ENCODE results near the gene DYRK1A.
"Not testable (repeated sequence)": the region's sequence is repeated elsewhere in the genome, so short reads cannot be mapped to it uniquely, and the experiment has no call there.

The DYRK1A gene

DNA sequence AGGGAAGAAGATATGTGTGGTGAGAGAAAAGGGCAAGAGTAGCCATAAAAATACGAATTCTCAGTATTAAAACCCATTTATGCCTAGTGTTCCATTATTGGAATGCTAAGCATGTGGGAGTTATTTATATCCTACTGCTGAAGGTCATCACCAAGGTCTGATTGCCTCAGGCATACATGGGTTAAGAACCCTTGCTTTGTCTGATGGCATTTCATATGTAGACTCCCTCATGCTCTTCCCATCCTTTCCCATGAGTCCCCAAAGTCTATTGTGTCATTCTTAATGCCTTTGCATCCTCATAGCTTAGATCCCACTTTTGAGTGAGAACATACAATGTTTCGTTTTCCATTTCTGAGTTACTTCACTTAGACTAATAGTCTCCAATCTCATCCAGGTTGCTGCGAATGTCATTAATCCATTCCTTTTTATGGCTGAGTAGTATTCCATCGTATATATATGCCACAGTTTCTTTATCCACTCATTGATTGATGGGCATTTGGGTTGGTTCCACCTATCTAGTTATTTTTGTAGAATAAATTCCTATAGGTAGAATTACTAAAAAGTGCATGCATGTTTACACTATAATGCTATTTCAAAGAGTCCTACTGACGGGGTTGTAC lies 172.5 kb downstream of the DYRK1A start:
- in situ Hi-C loops (cut with MboI; ENCODE audit: low sequenced_read_pairs, unreplicated experiment): no loop called here
- DNase-seq (ENCODE audit: low spot score): no peak
- TF ChIP-seq, protein P1, sequence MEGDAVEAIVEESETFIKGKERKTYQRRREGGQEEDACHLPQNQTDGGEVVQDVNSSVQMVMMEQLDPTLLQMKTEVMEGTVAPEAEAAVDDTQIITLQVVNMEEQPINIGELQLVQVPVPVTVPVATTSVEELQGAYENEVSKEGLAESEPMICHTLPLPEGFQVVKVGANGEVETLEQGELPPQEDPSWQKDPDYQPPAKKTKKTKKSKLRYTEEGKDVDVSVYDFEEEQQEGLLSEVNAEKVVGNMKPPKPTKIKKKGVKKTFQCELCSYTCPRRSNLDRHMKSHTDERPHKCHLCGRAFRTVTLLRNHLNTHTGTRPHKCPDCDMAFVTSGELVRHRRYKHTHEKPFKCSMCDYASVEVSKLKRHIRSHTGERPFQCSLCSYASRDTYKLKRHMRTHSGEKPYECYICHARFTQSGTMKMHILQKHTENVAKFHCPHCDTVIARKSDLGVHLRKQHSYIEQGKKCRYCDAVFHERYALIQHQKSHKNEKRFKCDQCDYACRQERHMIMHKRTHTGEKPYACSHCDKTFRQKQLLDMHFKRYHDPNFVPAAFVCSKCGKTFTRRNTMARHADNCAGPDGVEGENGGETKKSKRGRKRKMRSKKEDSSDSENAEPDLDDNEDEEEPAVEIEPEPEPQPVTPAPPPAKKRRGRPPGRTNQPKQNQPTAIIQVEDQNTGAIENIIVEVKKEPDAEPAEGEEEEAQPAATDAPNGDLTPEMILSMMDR (IDR thresholded peaks at IDR 0.05; ENCODE audit: borderline replicate concordance, control extremely low read depth, extremely low read depth, insufficient read depth, missing control alignments): no peak

DNA sequence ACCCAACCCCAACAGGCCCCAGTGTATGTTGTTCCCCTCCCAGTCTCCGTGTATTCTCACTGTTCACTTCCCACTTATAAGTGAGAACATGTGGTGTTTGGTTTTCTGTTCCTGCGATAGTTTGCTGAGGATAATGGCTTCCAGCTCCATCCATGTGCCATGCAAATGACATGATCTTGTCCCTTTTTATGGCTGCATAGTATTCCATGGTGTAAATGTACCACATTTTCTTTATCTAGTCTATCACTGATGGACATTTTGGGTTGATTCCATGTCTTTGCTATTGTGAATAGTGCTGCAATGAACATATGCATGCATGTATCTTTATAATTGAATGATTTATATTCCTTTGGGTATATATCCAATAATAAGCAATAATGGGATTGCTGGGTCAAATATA lies 174.6 kb downstream of the DYRK1A start:
- DNase-seq (ENCODE audit: low spot score); in situ Hi-C loops (cut with MboI; ENCODE audit: low sequenced_read_pairs, unreplicated experiment): not testable (repeated sequence)

DNA sequence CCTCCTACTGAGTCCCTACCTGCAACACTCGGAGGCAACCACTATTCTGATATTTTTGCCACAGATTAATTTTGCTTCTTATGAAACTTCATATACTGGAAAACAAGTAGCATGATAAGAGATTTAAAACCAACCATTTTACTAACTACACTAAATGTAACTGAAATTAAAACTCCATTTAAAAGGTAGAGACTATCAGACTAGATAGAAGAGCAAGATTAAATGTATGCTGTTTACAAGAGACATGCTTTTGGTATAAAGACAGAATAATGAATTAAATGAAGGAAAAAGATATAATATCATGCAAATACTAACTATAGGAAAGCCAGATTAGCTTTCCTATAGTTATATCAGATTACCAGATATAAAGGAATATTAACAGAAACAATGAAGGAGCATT lies 175.9 kb downstream of the DYRK1A start:
- no peak for DNase-seq (ENCODE audit: low spot score)
- TF ChIP-seq, protein P1 (IDR thresholded peaks at IDR 0.05; ENCODE audit: borderline replicate concordance, control extremely low read depth, extremely low read depth, insufficient read depth, missing control alignments): no peak
- in situ Hi-C loops (cut with MboI; ENCODE audit: low sequenced_read_pairs, unreplicated experiment): no loop called here

DNA sequence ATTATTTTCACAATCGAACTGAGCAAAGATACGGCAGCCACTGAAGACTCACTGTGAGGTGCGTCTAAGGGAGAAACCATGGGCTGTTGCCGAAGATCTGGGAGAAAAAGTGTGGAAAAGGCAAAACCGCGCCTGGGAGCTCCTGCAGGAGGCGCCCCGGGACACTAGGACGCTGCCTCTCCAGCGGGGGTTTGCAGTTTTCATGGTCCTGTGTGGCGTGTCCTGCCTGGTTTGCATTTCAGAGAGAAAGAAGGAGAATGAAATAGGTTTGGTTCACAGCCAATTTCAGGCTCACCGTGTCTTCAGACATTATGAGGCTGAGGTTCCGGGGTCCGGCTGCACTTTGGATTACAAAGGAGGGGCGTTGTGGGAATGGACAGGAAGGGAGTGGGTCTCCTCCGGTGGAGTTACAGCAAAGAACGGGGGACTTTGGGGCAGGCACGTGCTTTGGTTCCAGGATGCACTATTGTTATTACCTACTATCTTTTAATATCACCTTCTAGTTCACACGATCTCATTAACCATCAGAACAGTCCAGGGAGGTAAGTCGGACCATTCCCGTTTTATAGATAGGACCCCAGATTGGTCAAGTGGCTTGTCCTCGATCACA lies 179.8 kb downstream of the DYRK1A start:
- DNase-seq (ENCODE audit: low spot score): no peak
- TF ChIP-seq, protein P1 (IDR thresholded peaks at IDR 0.05; ENCODE audit: borderline replicate concordance, control extremely low read depth, extremely low read depth, insufficient read depth, missing control alignments): no peak
- in situ Hi-C loops (cut with MboI; ENCODE audit: low sequenced_read_pairs, unreplicated experiment): no loop called here

DNA sequence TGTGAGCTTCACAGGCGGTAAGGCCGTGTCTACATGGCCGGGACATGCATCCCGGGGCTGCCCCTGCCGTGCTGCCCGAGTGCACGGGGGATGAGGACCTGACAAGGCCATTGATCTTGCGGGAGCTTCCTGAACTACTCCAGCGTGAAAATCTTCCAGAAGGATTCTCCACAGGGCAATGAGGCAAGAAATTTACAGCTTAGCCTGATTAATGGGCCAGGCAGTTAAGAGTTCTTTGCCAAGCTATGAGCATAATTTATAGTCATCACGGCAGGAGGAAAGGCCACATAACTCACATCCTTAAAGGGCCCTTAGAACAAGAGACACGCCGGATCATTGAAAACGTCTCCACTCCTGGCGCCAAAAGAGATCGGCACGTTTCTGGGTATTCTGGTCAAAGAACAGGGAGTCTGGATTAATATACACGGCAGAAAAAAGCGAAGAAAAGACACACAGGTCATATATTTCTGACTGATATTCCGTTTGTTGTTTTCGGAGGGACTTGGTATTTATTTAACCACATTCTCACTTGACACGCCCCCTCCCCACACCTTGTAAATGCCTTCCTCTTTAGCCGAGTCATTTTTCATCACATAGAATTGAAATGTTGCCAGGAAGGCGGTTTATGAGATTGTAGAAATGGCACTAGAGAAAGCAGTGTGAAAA lies 180.5 kb downstream of the DYRK1A start:
- TF ChIP-seq, protein P1 (IDR thresholded peaks at IDR 0.05; ENCODE audit: borderline replicate concordance, control extremely low read depth, extremely low read depth, insufficient read depth, missing control alignments): no peak
- no peak for DNase-seq (ENCODE audit: low spot score)
- in situ Hi-C loops (cut with MboI; ENCODE audit: low sequenced_read_pairs, unreplicated experiment): no loop called here

DNA sequence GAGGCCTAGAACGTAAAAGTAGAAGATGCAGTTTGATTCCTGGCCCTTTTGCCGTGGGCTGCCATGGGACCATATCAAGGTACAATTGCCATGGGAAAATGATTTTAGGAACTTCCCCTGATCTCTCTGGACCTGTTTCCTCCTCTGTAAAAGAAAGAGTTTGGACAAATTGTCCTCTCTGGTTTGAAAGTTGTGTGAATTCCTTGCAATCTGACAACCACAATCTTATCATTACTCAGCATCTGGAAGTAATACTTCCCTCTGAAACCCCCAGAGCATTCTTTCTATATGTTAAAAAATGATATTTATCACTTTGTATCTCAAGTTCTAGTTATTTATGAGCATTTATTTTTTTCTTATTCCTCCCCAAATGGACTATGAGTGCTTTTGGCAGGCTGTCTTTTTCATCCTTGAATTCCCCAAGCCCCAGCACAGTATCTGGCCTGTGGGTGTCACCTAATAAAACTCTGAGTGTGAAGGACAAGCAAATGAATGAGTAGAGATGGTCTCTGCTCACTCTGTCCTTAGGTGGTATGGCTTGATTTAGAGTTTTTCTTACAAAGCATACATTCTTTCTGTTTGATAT lies 181.1 kb downstream of the DYRK1A start:
- TF ChIP-seq, protein P1 (IDR thresholded peaks at IDR 0.05; ENCODE audit: borderline replicate concordance, control extremely low read depth, extremely low read depth, insufficient read depth, missing control alignments): no peak
- DNase-seq (ENCODE audit: low spot score): no peak
- in situ Hi-C loops (cut with MboI; ENCODE audit: low sequenced_read_pairs, unreplicated experiment): no loop called here

DNA sequence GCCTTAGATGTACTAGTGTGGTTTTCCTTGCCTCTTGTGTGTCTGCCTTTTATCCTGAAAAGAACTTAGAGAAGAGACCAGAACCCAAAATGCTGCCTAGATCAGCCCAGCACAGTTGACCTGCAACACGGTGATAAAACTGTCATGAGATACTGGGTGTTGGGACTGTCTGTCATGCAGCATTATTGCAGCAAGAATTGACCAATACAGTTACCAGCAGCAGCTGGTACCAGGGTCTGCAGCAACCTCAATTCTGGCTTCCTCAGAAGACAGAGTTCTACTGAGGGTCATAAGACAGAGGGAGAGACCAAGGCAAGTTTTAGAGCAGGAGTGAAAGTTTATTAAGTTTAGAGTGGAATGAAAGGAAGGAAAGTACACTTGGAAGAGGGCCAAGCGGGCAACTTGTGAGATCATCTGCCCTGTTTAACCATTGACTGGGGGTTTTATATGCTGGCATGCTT lies 182.0 kb downstream of the DYRK1A start:
- in situ Hi-C loops (cut with MboI; ENCODE audit: low sequenced_read_pairs, unreplicated experiment): no loop called here
- DNase-seq (ENCODE audit: low spot score): no peak
- TF ChIP-seq, protein P1 (IDR thresholded peaks at IDR 0.05; ENCODE audit: borderline replicate concordance, control extremely low read depth, extremely low read depth, insufficient read depth, missing control alignments): no peak

DNA sequence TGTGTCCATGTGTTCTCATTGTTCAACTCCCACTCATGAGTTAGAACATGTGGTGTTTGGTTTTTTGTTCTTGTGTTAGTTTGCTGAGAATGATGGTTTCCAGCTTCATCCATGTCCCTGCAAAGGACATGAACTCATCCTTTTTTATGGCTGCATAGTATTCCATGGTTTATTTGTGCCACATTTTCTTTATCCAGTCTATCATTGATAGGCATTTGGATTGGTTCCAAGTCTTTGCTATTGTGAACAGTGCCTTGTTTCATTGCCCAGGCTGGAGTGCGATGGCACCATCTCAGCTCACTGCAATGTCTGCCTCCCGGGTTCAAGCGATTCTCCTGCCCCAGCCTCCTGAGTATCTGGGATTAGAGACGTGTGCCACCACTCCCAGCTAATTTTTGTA lies 183.2 kb downstream of the DYRK1A start:
- in situ Hi-C loops (cut with MboI; ENCODE audit: low sequenced_read_pairs, unreplicated experiment); DNase-seq (ENCODE audit: low spot score): not testable (repeated sequence)
